GM23338 (cell line): ENCODE data around the gene THBS2. TPM values are rescaled to one million over a fixed set of nuclear protein-coding genes. Genes with fewer than 3 reads are reported as not detected.
"Not testable (repeated sequence)": the region's sequence is repeated elsewhere in the genome, so short reads cannot be mapped to it uniquely, and the experiment has no call there.

ENCODE experiments used
- ATAC-seq: fragments of 200-7000 bp; cut with Tn5 transposase; 3 replicates; pipeline ENCODE4 v1.9.1; 2020
- DNase-seq: peaks from one replicate; pipeline ENCODE4 v3.0.0-alpha.2; 2015; ENCODE audit warnings: low spot score
- H2AFZ ChIP-seq: fragments of 200-600 bp; sonication (generic); 2 replicates; pipeline ENCODE4 v1.8.0; 2016; ENCODE audit warnings: antibody characterized with exemption, mild to moderate bottlenecking, moderate library complexity
- H3F3A ChIP-seq: fragments of 200-600 bp; sonication (generic); replicated peaks from 2 replicates; pipeline ENCODE4 v1.8.0; 2017; ENCODE audit warnings: antibody characterized with exemption, mixed run types, low read depth
- H3K27ac ChIP-seq: fragments of 200-600 bp; sonication (generic); 2 replicates; pipeline ENCODE4 v1.6.1; 2016; ENCODE audit warnings: low read depth
- H3K27me3 ChIP-seq: fragments of 200-600 bp; sonication (generic); 2 replicates; pipeline ENCODE4 v1.8.0; 2016; ENCODE audit warnings: mild to moderate bottlenecking, mixed run types, moderate library complexity; ENCODE audit not compliant: insufficient read depth
- H3K36me3 ChIP-seq: fragments of 200-600 bp; sonication (generic); 2 replicates; pipeline ENCODE4 v1.8.0; 2016; ENCODE audit warnings: mild to moderate bottlenecking; ENCODE audit not compliant: insufficient read depth
- H3K4me1 ChIP-seq: fragments of 200-600 bp; sonication (generic); 2 replicates; pipeline ENCODE4 v1.8.0; 2016; ENCODE audit warnings: mild to moderate bottlenecking, moderate library complexity; ENCODE audit not compliant: insufficient read depth
- H3K4me2 ChIP-seq: fragments of 200-600 bp; sonication (generic); 2 replicates; pipeline ENCODE4 v1.7.1; 2017; ENCODE audit warnings: mixed run types
- H3K4me3 ChIP-seq: fragments of 200-600 bp; sonication (generic); 2 replicates; pipeline ENCODE4 v1.6.1; 2016; ENCODE audit warnings: mixed run types
- H3K79me2 ChIP-seq: fragments of 200-600 bp; sonication (generic); replicated peaks from 2 replicates; pipeline ENCODE4 v1.8.0; 2017; ENCODE audit warnings: mild to moderate bottlenecking; ENCODE audit not compliant: insufficient read depth
- H3K9me2 ChIP-seq: fragments of 200-600 bp; sonication (generic); 2 replicates; pipeline ENCODE4 v1.8.0; 2017; ENCODE audit not compliant: insufficient read depth
- H4K20me1 ChIP-seq: fragments of 200-600 bp; sonication (generic); replicated peaks from 2 replicates; pipeline ENCODE4 v1.8.0; 2017; ENCODE audit warnings: mild to moderate bottlenecking; ENCODE audit not compliant: insufficient read depth
- H3K27ac Mint-ChIP-seq: 2 replicates; pipeline ENCODE4 v1.8.0; 2020; ENCODE audit warnings: inconsistent platforms, mild to moderate bottlenecking, moderate library complexity, mixed read lengths
- H3K27me3 Mint-ChIP-seq: 3 replicates; pipeline ENCODE4 v1.8.0; 2022; ENCODE audit warnings: low read depth, mild to moderate bottlenecking, moderate library complexity, mixed read lengths, inconsistent platforms; ENCODE audit not compliant: insufficient read depth, poor library complexity
- H3K36me3 Mint-ChIP-seq: 3 replicates; pipeline ENCODE4 v1.8.0; 2021; ENCODE audit warnings: low read depth, mild to moderate bottlenecking, inconsistent platforms, moderate library complexity, mixed read lengths
- H3K4me1 Mint-ChIP-seq: 3 replicates; pipeline ENCODE4 v1.8.0; 2020; ENCODE audit warnings: mild to moderate bottlenecking, inconsistent platforms, mixed read lengths
- H3K4me3 Mint-ChIP-seq: 3 replicates; pipeline ENCODE4 v1.8.0; 2021; ENCODE audit warnings: moderate library complexity, mild to moderate bottlenecking, inconsistent platforms, mixed read lengths
- H3K9me3 Mint-ChIP-seq: 3 replicates; pipeline ENCODE4 v1.8.0; 2020; ENCODE audit warnings: moderate library complexity, mild to moderate bottlenecking, inconsistent platforms, mixed read lengths
- CREB1 ChIP-seq: fragments of 250-450 bp; sonication (Bioruptor Pico); IDR thresholded peaks from 2 replicates; pipeline ENCODE4 v1.5.0; 2020; ENCODE audit warnings: low read depth, mild to moderate bottlenecking, moderate library complexity
- EZH2 ChIP-seq: fragments of 200-600 bp; sonication (generic); IDR thresholded peaks from one replicate; pipeline ENCODE4 v1.8.0; 2017; ENCODE audit warnings: antibody characterized with exemption, mild to moderate bottlenecking, low read depth; ENCODE audit not compliant: unreplicated experiment
- JUNB ChIP-seq: IDR thresholded peaks from one replicate; pipeline ENCODE4 v1.6.1; 2016; ENCODE audit warnings: antibody characterized with exemption; ENCODE audit not compliant: unreplicated experiment
- NANOG ChIP-seq: IDR thresholded peaks from 2 replicates; pipeline ENCODE4 v1.6.1; 2016; ENCODE audit warnings: antibody characterized with exemption, borderline replicate concordance
- STAT1 ChIP-seq: IDR thresholded peaks from one replicate; pipeline ENCODE4 v1.6.1; 2016; ENCODE audit warnings: antibody characterized with exemption; ENCODE audit not compliant: unreplicated experiment
- polyA plus RNA-seq: library from polyadenylated mRNA; unstranded; fragments of >200 nt; fragmentation: Nextera tagmentation; extraction: Ambion mirVana; gene quantifications from 2 replicates; pipeline ENCODE4 v1.2.1, GENCODE V29; 2016
- total RNA-seq: library from RNA; depleted of rRNA; stranded (reverse); fragments of >200 nt; shearing (Covaris generic); gene quantifications from 2 replicates; pipeline ENCODE4 v1.2.3, GENCODE V29; 2014
- TF ChIP-seq, protein P1 (sequence below): IDR thresholded peaks from one replicate; pipeline ENCODE4 v1.6.1; 2018; ENCODE audit warnings: antibody characterized with exemption; ENCODE audit not compliant: unreplicated experiment
- TF ChIP-seq, protein P2 (sequence below), 2 experiments: fragments of 200-600 bp in 1 of 2; sonication (generic) in 1 of 2; conservative IDR thresholded peaks; 2 replicates each; pipeline versions ENCODE4 v1.5.1 to v1.6.1; 2016 to 2017; ENCODE audit warnings: antibody characterized with exemption in 2 of 2, low read depth in 2 of 2, mild to moderate bottlenecking in 2 of 2, moderate library complexity in 1 of 2
- TF ChIP-seq, protein P3 (sequence below): fragments of 250-450 bp; sonication (Bioruptor Pico); IDR thresholded peaks from 2 replicates; pipeline ENCODE4 v1.5.0; 2020; ENCODE audit warnings: mild to moderate bottlenecking, moderate library complexity

THBS2 gene
- total and polyA plus RNA-seq, 2 experiments from 2014 or later = 7.9 to 44.7 TPM

DNA sequence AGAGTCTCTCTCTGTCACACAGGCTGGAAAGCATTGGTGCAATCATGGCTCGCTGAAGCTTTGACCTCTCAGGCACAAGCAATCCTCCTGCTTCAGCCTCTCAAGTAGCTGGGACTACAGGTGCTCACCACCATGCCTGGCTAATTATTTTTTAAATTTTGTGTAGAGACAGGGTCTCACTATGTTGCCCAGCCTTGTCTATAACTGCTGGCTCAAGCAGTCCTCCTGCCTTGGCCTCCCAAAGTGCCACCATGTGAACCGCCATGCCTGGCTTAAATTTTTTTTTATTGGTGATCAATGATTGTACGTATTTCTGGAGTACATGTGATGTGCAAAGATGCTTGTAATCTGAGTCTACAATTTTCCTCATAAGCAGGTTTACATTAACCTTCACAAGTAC is 54.8 kb downstream of the THBS2 start:
- no peak overlapping the region for H3K27ac ChIP-seq
- Mint-ChIP-seq H3K27ac (no peak overlapping the region), H3K9me3 (peaks cover 5% of the 10 kb centered on the region), H3K27me3 (peaks cover 6% of the 10 kb centered on the region), H3K4me1 (no peaks in the 10 kb centered on the region), H3K36me3 (0 out of 3 replicates have a peak, but pooled peaks cover 4% of the 10 kb centered on the region), H3K4me3 (no peak overlapping the region)
- H3K9me2 ChIP-seq = no peaks in the 10 kb centered on the region
- H3F3A ChIP-seq = no peaks in the 10 kb centered on the region
- H3K27me3 ChIP-seq = no peaks in the 10 kb centered on the region
- no peak for ATAC-seq
- no peaks in the 10 kb centered on the region for H4K20me1 ChIP-seq
- no peak overlapping the region for H2AFZ ChIP-seq
- no peaks in the 10 kb centered on the region for H3K36me3 ChIP-seq
- H3K79me2 ChIP-seq = no peaks in the 10 kb centered on the region
- no peak for TF ChIP-seq NANOG
- TF ChIP-seq, protein P1, sequence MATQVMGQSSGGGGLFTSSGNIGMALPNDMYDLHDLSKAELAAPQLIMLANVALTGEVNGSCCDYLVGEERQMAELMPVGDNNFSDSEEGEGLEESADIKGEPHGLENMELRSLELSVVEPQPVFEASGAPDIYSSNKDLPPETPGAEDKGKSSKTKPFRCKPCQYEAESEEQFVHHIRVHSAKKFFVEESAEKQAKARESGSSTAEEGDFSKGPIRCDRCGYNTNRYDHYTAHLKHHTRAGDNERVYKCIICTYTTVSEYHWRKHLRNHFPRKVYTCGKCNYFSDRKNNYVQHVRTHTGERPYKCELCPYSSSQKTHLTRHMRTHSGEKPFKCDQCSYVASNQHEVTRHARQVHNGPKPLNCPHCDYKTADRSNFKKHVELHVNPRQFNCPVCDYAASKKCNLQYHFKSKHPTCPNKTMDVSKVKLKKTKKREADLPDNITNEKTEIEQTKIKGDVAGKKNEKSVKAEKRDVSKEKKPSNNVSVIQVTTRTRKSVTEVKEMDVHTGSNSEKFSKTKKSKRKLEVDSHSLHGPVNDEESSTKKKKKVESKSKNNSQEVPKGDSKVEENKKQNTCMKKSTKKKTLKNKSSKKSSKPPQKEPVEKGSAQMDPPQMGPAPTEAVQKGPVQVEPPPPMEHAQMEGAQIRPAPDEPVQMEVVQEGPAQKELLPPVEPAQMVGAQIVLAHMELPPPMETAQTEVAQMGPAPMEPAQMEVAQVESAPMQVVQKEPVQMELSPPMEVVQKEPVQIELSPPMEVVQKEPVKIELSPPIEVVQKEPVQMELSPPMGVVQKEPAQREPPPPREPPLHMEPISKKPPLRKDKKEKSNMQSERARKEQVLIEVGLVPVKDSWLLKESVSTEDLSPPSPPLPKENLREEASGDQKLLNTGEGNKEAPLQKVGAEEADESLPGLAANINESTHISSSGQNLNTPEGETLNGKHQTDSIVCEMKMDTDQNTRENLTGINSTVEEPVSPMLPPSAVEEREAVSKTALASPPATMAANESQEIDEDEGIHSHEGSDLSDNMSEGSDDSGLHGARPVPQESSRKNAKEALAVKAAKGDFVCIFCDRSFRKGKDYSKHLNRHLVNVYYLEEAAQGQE = no peak
- TF ChIP-seq, protein P2, sequence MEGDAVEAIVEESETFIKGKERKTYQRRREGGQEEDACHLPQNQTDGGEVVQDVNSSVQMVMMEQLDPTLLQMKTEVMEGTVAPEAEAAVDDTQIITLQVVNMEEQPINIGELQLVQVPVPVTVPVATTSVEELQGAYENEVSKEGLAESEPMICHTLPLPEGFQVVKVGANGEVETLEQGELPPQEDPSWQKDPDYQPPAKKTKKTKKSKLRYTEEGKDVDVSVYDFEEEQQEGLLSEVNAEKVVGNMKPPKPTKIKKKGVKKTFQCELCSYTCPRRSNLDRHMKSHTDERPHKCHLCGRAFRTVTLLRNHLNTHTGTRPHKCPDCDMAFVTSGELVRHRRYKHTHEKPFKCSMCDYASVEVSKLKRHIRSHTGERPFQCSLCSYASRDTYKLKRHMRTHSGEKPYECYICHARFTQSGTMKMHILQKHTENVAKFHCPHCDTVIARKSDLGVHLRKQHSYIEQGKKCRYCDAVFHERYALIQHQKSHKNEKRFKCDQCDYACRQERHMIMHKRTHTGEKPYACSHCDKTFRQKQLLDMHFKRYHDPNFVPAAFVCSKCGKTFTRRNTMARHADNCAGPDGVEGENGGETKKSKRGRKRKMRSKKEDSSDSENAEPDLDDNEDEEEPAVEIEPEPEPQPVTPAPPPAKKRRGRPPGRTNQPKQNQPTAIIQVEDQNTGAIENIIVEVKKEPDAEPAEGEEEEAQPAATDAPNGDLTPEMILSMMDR (conservative IDR thresholded peaks at IDR 0.05; ENCODE audit: low read depth in 2 of 2) = no peak
- TF ChIP-seq JUNB = no peak
- TF ChIP-seq STAT1 = no peak
- no peak for TF ChIP-seq EZH2
- TF ChIP-seq CREB1 (CRISPR knock-in tag) = no peak
- TF ChIP-seq, protein P3, sequence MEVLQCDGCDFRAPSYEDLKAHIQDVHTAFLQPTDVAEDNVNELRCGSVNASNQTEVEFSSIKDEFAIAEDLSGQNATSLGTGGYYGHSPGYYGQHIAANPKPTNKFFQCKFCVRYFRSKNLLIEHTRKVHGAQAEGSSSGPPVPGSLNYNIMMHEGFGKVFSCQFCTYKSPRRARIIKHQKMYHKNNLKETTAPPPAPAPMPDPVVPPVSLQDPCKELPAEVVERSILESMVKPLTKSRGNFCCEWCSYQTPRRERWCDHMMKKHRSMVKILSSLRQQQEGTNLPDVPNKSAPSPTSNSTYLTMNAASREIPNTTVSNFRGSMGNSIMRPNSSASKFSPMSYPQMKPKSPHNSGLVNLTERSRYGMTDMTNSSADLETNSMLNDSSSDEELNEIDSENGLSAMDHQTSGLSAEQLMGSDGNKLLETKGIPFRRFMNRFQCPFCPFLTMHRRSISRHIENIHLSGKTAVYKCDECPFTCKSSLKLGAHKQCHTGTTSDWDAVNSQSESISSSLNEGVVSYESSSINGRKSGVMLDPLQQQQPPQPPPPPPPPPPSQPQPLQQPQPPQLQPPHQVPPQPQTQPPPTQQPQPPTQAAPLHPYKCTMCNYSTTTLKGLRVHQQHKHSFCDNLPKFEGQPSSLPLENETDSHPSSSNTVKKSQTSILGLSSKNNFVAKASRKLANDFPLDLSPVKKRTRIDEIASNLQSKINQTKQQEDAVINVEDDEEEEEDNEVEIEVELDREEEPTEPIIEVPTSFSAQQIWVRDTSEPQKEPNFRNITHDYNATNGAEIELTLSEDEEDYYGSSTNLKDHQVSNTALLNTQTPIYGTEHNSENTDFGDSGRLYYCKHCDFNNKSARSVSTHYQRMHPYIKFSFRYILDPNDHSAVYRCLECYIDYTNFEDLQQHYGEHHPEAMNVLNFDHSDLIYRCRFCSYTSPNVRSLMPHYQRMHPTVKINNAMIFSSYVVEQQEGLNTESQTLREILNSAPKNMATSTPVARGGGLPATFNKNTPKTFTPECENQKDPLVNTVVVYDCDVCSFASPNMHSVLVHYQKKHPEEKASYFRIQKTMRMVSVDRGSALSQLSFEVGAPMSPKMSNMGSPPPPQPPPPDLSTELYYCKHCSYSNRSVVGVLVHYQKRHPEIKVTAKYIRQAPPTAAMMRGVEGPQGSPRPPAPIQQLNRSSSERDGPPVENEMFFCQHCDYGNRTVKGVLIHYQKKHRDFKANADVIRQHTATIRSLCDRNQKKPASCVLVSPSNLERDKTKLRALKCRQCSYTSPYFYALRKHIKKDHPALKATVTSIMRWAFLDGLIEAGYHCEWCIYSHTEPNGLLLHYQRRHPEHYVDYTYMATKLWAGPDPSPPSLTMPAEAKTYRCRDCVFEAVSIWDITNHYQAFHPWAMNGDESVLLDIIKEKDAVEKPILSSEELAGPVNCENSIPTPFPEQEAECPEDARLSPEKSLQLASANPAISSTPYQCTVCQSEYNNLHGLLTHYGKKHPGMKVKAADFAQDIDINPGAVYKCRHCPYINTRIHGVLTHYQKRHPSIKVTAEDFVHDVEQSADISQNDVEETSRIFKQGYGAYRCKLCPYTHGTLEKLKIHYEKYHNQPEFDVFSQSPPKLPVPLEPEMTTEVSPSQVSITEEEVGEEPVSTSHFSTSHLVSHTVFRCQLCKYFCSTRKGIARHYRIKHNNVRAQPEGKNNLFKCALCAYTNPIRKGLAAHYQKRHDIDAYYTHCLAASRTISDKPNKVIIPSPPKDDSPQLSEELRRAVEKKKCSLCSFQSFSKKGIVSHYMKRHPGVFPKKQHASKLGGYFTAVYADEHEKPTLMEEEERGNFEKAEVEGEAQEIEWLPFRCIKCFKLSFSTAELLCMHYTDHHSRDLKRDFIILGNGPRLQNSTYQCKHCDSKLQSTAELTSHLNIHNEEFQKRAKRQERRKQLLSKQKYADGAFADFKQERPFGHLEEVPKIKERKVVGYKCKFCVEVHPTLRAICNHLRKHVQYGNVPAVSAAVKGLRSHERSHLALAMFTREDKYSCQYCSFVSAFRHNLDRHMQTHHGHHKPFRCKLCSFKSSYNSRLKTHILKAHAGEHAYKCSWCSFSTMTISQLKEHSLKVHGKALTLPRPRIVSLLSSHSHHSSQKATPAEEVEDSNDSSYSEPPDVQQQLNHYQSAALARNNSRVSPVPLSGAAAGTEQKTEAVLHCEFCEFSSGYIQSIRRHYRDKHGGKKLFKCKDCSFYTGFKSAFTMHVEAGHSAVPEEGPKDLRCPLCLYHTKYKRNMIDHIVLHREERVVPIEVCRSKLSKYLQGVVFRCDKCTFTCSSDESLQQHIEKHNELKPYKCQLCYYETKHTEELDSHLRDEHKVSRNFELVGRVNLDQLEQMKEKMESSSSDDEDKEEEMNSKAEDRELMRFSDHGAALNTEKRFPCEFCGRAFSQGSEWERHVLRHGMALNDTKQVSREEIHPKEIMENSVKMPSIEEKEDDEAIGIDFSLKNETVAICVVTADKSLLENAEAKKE = no peak
- DNase-seq = no peak
- no peaks in the 10 kb centered on the region for H3K4me1 ChIP-seq
- H3K4me3 ChIP-seq = no peak overlapping the region
- H3K4me2 ChIP-seq = no peak overlapping the region

DNA sequence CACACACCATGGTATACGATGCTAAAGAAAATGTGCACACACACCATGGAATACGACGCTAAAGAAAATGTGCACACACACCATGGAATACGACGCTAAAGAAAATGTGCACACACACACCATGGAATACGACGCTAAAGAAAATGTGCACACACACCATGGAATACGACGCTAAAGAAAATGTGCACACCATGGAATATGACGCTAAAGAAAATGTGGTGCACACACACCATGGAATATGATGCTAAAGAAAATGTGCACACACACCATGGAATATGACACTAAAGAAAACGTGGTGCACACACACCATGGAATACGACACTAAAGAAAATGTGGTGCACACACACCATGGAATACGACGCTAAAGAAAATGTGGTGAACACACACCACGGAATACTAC is 55.7 kb downstream of the THBS2 start:
- H3K9me3 Mint-ChIP-seq, H3K27ac Mint-ChIP-seq, H3K36me3 ChIP-seq, H3K9me2 ChIP-seq, H4K20me1 ChIP-seq, H3K27me3 Mint-ChIP-seq, H3K4me1 Mint-ChIP-seq, H3K79me2 ChIP-seq, H3K27ac ChIP-seq, H3K4me1 ChIP-seq, H3K4me3 Mint-ChIP-seq, H3K4me2 ChIP-seq, DNase-seq, H2AFZ ChIP-seq, H3K36me3 Mint-ChIP-seq, ATAC-seq, H3F3A ChIP-seq, H3K4me3 ChIP-seq, H3K27me3 ChIP-seq: not testable (repeated sequence)
